Keratinocyte (primary cell): Measurements from ENCODE around the gene ENTPD5. TPM values are rescaled to one million over a fixed set of nuclear protein-coding genes. Genes with fewer than 3 reads are reported as not detected.

Source experiments
- DNase-seq: peaks from one replicate; pipeline ENCODE4 v3.0.0-alpha.2; 2011; ENCODE audit warnings: low read depth, missing footprints, low spot score
- FAIRE-seq: peaks from 2 replicates; lab custom pipeline; 2011; peaks lifted over from hg19 to GRCh38; lab: Jason Lieb, UNC
- H2AFZ ChIP-seq: 2 replicates; pipeline ENCODE4 v1.6.0; 2012; ENCODE audit warnings: low read length, control low read depth, inconsistent platforms; ENCODE audit not compliant: control insufficient read depth
- H3K27ac ChIP-seq: 2 replicates; pipeline ENCODE4 v1.5.1; 2011; ENCODE audit warnings: low read length; ENCODE audit not compliant: control insufficient read depth, insufficient read depth
- H3K27me3 ChIP-seq: 3 replicates; pipeline ENCODE4 v1.6.0; 2011; ENCODE audit warnings: low read length; ENCODE audit not compliant: control insufficient read depth, insufficient read depth; ENCODE audit errors: extremely low read depth
- H3K36me3 ChIP-seq, 2 experiments: 2 replicates in 1 of 2; 3 replicates in 1 of 2; pipeline ENCODE4 v1.5.1; 2011; ENCODE audit warnings: low read length in 2 of 2, mild to moderate bottlenecking in 1 of 2; ENCODE audit not compliant: control insufficient read depth in 2 of 2, insufficient read depth in 2 of 2; ENCODE audit errors: extremely low read depth in 1 of 2
- H3K4me1 ChIP-seq: 3 replicates; pipeline ENCODE4 v1.5.1; 2011; ENCODE audit warnings: low read length; ENCODE audit not compliant: control insufficient read depth, insufficient read depth; ENCODE audit errors: extremely low read depth
- H3K4me2 ChIP-seq: 3 replicates; pipeline ENCODE4 v1.6.0; 2011; ENCODE audit warnings: low read depth, low read length; ENCODE audit not compliant: control insufficient read depth, insufficient read depth; ENCODE audit errors: extremely low read depth
- H3K4me3 ChIP-seq, 3 experiments: fragments of 200-600 bp in 1 of 3; sonication (generic) in 1 of 3; 2 replicates in 2 of 3; 3 replicates in 1 of 3; pipeline ENCODE4 v1.5.1; 2011 to 2016; ENCODE audit warnings: low read length in 3 of 3, mild to moderate bottlenecking in 3 of 3, control low read depth in 2 of 3, inconsistent platforms in 1 of 3, low read depth in 1 of 3, mixed read lengths in 1 of 3, mixed run types in 1 of 3, moderate library complexity in 1 of 3; ENCODE audit not compliant: control insufficient read depth in 2 of 3, insufficient read depth in 2 of 3; ENCODE audit errors: extremely low read depth in 1 of 3
- H3K79me2 ChIP-seq: 2 replicates; pipeline ENCODE4 v1.6.0; 2012; ENCODE audit warnings: low read length; ENCODE audit not compliant: control insufficient read depth, insufficient read depth
- H3K9ac ChIP-seq: 3 replicates; pipeline ENCODE4 v1.6.0; 2011; ENCODE audit warnings: low read length; ENCODE audit not compliant: control insufficient read depth, insufficient read depth; ENCODE audit errors: extremely low read depth
- H3K9me1 ChIP-seq: 3 replicates; pipeline ENCODE4 v1.6.0; 2011; ENCODE audit warnings: low read length; ENCODE audit not compliant: control insufficient read depth, insufficient read depth; ENCODE audit errors: extremely low read depth
- H3K9me3 ChIP-seq: 2 replicates; pipeline ENCODE4 v1.5.1; 2012; ENCODE audit warnings: low read depth, low read length; ENCODE audit not compliant: control insufficient read depth
- H4K20me1 ChIP-seq: 3 replicates; pipeline ENCODE4 v1.6.0; 2011; ENCODE audit warnings: low read length; ENCODE audit not compliant: control insufficient read depth, insufficient read depth; ENCODE audit errors: extremely low read depth
- EZH2 ChIP-seq: IDR thresholded peaks from one replicate; pipeline ENCODE4 v1.6.1; 2012; ENCODE audit warnings: inconsistent platforms, mild to moderate bottlenecking, low read length, moderate library complexity
- dilution Hi-C: fragments of 300-500 bp; cut with MboI; formaldehyde crosslinking; loops from one replicate; pipeline ENCODE4 v1.7.0; 2020; ENCODE audit warnings: low sequenced_read_pairs; ENCODE audit not compliant: extremely low pct_ligation_motif_present
- polyA plus RNA-seq, 5 experiments: library from polyadenylated mRNA; depleted of rRNA in 3 of 5; stranded (reverse) in 3 of 5; stranded (forward) in 1 of 5; unstranded in 1 of 5; fragments of >200 nt; gene quantifications; 1 replicate in 1 of 5; 2 replicates in 3 of 5; 3 replicates in 1 of 5; pipeline versions ENCODE4 v1.2.1 to v1.2.3, GENCODE V29; 2011 to 2012; ENCODE audit warnings: missing spikeins in 2 of 5, low read depth in 1 of 5, low replicate concordance in 1 of 5
- TF ChIP-seq, protein P1 (sequence below), 3 experiments: IDR thresholded peaks in 1 of 3; conservative IDR thresholded peaks in 1 of 3; optimal IDR thresholded peaks in 1 of 3; 2 replicates in 2 of 3; 3 replicates in 1 of 3; pipeline versions ENCODE3 to v1.5.1; 2011; ENCODE audit warnings: low read length in 3 of 3, mild to moderate bottlenecking in 3 of 3, moderate library complexity in 2 of 3, control low read depth in 1 of 3, inconsistent platforms in 1 of 3; ENCODE audit not compliant: insufficient read depth in 2 of 3; ENCODE audit errors: extremely low read depth in 1 of 3

The ENTPD5 gene
- polyA plus RNA-seq, 1 donor (not counting 4 experiments of a cell fraction or from before 2014, with no cell fraction given): 10.5 TPM

DNA sequence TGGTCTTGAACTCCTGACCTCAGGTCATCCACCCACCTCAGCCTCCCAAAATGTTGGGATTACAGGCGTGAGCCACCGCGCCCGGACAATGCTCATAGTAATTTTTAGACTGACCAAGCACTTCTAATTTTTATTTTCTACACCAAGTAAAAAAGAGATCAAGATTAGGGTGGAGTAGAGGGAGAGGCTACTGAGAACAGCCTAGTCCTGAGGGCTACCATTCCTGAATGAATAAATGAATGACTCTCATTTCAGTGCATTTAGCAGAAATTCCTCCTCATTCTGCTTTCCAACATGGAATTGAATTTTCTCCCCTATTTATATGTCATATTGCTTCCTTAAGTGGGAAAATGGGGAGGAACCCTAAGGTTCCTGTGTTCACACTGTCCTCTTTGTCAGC, 26.4 kb upstream of the ENTPD5 start:
- Histone ChIP-seq H3K9me3 (no peaks in the 10 kb centered on the region), H3K9ac (no peak overlapping the region), H2AFZ (no peak overlapping the region), H3K36me3 (no peaks in the 10 kb centered on the region), H3K4me3 (no peak overlapping the region), H3K4me1 (peaks cover 23% of the 10 kb centered on the region), H3K27ac (no peak overlapping the region), H3K27me3 (no peaks in the 10 kb centered on the region), H4K20me1 (no peaks in the 10 kb centered on the region), H3K79me2 (no peaks in the 10 kb centered on the region), H3K9me1 (no peaks in the 10 kb centered on the region), H3K4me2 (no peak overlapping the region)
- TF ChIP-seq EZH2: no peak
- TF ChIP-seq, protein P1, sequence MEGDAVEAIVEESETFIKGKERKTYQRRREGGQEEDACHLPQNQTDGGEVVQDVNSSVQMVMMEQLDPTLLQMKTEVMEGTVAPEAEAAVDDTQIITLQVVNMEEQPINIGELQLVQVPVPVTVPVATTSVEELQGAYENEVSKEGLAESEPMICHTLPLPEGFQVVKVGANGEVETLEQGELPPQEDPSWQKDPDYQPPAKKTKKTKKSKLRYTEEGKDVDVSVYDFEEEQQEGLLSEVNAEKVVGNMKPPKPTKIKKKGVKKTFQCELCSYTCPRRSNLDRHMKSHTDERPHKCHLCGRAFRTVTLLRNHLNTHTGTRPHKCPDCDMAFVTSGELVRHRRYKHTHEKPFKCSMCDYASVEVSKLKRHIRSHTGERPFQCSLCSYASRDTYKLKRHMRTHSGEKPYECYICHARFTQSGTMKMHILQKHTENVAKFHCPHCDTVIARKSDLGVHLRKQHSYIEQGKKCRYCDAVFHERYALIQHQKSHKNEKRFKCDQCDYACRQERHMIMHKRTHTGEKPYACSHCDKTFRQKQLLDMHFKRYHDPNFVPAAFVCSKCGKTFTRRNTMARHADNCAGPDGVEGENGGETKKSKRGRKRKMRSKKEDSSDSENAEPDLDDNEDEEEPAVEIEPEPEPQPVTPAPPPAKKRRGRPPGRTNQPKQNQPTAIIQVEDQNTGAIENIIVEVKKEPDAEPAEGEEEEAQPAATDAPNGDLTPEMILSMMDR (optimal IDR thresholded peaks at IDR 0.05 in 1 of 3, IDR thresholded peaks at IDR 0.05 in 1 of 3, conservative IDR thresholded peaks at IDR 0.05 in 1 of 3; ENCODE audit: extremely low read depth in 1 of 3, insufficient read depth in 2 of 3, low read length in 3 of 3): no peak
- dilution Hi-C loops: no loop called here
- no peak for FAIRE-seq
- no peak for DNase-seq

DNA sequence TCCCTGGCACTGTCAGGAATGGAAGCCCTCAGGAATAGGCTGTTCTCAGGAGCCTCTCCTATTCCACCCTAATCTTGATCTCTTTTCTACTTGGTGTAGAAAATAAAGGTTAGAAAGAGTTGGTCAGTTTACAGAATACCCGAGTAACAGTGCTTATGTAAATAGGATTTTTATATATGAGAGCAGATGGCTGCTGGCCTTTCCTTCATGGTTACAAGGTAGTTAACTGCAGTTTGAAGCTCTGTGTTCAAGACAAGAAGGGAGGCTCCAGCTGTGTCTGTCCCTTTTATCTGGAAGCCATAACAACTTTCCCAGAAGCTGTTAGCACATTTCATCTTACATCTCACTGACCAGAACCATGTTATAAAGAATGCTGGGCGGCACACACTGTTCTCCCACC, 23.2 kb upstream of the ENTPD5 start:
- H2AFZ ChIP-seq: no peak overlapping the region
- FAIRE-seq (no peak), DNase-seq (no peak)
- H4K20me1 ChIP-seq: no peaks in the 10 kb centered on the region
- H3K9me1 ChIP-seq: no peaks in the 10 kb centered on the region
- H3K27me3 ChIP-seq: no peaks in the 10 kb centered on the region
- H3K9ac ChIP-seq: no peak overlapping the region
- H3K4me1 ChIP-seq: peaks cover 11% of the 10 kb centered on the region
- TF ChIP-seq, protein P1 (optimal IDR thresholded peaks at IDR 0.05 in 1 of 3, IDR thresholded peaks at IDR 0.05 in 1 of 3, conservative IDR thresholded peaks at IDR 0.05 in 1 of 3; ENCODE audit: extremely low read depth in 1 of 3, insufficient read depth in 2 of 3, low read length in 3 of 3): no peak
- TF ChIP-seq EZH2: no peak
- no peak overlapping the region for H3K27ac ChIP-seq
- dilution Hi-C loops: no loop called here
- no peaks in the 10 kb centered on the region for H3K9me3 ChIP-seq
- H3K4me2 ChIP-seq: no peak overlapping the region
- no peaks in the 10 kb centered on the region for H3K36me3 ChIP-seq
- no peak overlapping the region for H3K4me3 ChIP-seq
- H3K79me2 ChIP-seq: no peaks in the 10 kb centered on the region
